Suppressor macrophage treated with lipopolysaccharide for 4 hours (primary cell): ENCODE measurements around the gene RNF227.

Experiments used
- DNase-seq: peaks from one replicate; pipeline ENCODE4 v3.0.0-alpha.2; 2020

The RNF227 gene

DNA sequence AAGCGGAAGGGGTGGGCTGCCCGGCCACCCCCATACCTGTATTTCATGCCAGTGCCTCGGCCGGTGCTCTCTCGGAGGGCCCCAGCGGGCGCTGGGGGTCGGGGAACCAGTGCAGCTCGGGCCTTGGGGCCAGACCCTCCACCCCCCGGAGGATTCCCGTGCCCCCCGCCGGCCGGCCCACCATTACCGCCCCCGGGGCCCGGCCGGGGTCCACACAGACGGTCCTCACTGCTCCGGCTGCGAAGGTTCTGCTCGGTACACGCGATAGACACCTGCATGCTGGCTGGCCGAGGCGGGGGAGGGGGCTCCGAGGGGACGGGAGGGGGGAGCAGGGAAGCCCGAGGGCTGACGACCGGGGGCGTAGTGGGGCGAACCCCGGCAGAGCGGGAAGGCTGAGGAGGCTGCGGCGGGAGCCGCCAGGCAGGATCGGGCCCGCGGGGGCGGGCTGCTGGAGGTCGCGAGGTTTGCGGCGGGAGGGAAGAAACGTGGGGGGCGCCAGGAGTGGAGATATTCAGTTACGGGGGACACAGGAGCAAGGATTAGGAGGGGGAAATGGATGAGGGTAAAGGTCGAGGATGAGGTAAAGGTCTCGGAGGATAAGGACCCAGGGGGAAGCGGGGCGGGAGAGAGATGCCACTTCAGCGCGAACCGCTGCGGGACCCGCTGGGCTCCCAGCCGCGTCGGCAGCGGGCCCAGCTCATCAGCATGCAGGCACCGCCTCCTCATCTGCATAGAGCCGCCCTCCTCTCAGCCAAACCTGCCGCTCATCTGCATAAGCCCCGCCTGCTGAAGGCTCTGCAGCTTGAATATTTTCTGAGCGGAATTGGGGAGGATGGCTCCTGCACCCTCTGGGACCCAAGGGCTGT is 13.3 kb upstream of the RNF227 start, which contains the start of gene KCNAB3:
Gene KCNAB3 (minus strand): TSS at position 699 of the 866 bp plus-strand sequence. CDS start 421 bp downstream, at position 278.
- DNase-seq: no peak

GRCh38 chr17:7927596-7927995 is 11.5 kb upstream of the RNF227 start:
- DNase-seq: no peak

- DNase-seq: peak; percentile 63
These were observed 6.9 kb upstream of the RNF227 start for GRCh38 chr17:7922845-7923628.

- DNase-seq: no peak
These were observed 6.3 kb upstream of the RNF227 start for GRCh38 chr17:7922269-7922844.

DNA sequence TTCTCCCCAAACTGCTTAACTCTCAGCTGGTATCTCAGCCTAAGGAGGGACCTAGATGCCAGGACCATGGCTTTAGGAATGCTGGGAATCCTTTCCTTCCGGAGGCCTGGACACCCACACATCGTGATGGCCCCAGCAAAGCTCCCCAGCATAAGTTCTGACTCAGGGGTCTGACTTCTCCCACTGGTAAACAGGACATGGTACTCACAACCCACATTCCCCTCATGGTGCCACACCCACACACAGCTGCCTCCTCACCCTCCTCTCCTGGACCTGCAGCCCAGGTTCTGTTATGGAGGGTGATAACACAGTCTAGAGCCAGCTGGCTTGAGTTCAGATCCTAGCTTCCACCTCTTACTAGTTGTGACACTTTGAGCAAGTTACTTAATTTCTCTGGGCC is 719 bp upstream of the RNF227 start:
- no peak for DNase-seq

DNA sequence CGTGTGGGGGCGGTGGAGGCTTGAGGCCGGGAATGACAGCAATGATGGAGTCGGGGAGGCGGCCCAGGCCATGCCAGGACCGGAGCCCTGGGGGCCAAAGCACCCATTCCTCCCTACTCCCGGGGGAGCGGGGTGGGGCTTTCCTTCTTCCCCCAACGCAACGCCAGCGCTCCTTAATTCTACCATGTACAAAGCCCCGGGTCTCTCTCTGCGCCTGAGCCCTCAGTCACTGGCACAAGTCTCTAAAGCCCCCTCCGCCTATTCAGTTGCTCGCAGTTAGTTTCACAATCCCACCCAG is 245 bp upstream of the RNF227 start:
- no peak for DNase-seq

- peak; percentile 48 for DNase-seq
These were observed 894 bp downstream of the RNF227 start for GRCh38 chr17:7915179-7915610.

GRCh38 chr17:7912927-7913524 is 3.1 kb downstream of the RNF227 start:
- peak; percentile 85 for DNase-seq

GRCh38 chr17:7911116-7911515 is 5.0 kb downstream of the RNF227 start:
- DNase-seq: peak; percentile 79

DNA sequence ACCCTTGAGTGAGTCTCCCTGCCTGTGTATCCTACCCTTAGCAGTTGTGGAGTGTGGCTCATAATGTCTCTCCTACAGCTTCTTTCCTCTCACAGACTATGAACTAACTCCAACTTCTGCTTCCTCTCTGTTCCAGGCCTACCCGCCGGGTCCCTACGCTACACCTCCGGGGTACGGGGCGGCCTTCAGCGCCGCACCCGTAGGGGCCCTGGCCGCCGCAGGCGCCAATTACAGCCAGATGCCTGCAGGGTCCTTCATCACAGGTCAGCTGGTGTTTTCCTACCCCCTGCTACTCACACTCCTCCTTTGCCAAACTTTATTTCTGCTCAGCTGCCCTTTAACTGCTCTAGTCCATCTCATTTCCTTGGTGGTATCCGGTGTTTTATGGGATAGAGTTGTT is 5.4 kb downstream of the RNF227 start:
- DNase-seq: peak; percentile 36

DNA sequence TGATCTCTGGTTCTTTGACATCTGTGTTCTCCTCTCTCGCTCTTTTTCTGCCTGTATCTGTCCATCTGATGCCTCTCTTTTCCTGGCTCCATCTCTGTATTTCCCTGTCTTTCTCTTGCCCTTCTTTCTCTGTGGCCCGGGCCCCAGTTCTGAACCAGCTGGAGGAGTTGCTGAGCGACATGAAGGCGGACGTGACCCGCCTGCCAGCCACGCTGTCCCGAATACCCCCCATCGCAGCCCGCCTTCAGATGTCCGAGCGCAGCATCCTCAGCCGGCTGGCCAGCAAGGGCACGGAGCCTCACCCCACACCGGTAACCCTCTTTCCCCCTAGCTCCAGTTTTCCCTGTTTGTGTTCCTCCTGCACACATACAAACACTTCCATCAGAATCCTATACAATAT is 5.8 kb downstream of the RNF227 start:
- DNase-seq: no peak

GRCh38 chr17:7909089-7909488 is 7.0 kb downstream of the RNF227 start:
- no peak for DNase-seq

- no peak for DNase-seq
These were observed 12.7 kb downstream of the RNF227 start for GRCh38 chr17:7903154-7904103.

- peak; percentile 88 for DNase-seq
These were observed 18.3 kb downstream of the RNF227 start for GRCh38 chr17:7897773-7898172.

DNA sequence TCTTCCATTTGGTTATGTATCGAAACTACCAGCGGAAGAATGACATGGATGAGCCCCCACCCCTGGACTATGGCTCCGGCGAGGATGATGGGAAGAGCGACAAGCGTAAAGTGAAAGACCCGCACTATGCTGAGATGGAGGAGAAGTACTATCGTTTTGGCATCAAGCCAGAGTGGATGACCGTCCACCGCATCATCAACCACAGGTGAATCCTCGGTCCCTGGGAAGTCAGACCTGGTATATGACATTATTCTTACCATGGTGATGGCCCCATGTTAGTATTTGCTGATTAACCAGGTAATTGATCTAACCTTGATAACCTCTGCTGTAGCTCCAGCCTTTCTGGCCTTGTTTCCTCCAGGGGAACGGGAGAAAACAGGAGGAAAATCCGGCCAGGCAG is 19.0 kb downstream of the RNF227 start:
- no peak for DNase-seq

DNA sequence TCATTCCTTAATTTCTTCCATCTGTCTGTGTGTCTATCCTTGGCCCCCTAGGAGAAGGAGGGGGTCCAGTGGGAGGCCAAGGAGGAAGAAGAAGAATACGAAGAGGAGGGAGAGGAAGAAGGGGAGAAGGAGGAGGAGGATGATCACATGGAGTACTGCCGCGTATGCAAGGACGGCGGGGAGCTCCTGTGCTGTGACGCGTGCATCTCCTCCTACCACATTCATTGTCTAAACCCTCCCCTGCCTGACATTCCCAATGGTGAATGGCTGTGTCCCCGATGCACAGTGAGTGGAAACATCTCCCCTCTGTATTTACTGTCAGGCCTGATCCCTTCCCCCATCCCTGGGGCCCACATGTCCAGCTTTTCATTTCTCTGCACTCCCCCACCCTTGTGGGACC is 21.2 kb downstream of the RNF227 start:
- no peak for DNase-seq

DNA sequence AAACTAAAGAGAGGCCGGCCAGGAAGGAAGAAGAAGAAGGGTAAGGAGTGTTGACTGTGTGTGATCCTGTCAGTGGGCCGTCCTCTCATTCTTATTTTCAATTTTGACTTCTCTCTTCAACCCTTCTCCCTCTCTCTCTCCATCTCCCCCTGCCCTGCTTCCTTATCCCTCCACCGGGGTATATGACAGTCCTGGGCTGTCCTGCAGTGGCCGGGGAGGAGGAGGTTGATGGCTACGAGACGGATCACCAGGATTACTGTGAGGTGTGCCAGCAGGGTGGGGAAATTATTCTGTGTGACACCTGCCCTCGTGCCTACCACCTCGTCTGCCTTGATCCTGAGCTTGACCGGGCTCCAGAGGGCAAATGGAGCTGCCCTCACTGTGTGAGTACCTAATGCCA is 21.9 kb downstream of the RNF227 start:
- DNase-seq: no peak

DNA sequence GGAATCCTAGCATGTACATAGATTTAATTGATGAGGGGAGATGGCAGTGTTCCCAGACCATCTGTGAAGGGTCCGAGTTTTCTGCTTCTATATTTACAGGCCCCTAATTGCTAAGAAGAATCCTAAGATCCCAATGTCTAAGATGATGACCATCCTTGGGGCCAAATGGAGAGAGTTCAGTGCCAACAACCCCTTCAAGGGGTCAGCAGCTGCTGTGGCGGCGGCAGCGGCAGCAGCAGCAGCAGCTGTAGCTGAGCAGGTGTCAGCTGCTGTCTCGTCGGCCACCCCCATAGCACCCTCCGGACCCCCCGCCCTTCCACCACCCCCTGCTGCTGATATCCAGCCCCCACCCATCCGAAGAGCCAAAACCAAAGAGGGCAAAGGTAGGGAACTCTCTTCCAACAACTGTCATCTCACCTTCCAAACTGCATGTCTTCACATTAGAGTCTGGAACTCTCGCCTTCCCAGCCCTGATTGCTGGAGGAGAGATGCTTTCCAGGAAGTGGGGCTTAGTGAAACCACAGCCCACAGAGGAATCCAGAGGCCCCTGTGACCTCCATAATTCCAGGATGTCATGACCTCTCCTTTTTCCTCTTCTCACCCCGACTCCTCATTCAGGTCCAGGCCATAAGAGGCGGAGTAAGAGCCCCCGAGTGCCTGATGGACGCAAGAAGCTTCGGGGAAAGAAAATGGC is 22.8 kb downstream of the RNF227 start:
- DNase-seq: no peak

DNA sequence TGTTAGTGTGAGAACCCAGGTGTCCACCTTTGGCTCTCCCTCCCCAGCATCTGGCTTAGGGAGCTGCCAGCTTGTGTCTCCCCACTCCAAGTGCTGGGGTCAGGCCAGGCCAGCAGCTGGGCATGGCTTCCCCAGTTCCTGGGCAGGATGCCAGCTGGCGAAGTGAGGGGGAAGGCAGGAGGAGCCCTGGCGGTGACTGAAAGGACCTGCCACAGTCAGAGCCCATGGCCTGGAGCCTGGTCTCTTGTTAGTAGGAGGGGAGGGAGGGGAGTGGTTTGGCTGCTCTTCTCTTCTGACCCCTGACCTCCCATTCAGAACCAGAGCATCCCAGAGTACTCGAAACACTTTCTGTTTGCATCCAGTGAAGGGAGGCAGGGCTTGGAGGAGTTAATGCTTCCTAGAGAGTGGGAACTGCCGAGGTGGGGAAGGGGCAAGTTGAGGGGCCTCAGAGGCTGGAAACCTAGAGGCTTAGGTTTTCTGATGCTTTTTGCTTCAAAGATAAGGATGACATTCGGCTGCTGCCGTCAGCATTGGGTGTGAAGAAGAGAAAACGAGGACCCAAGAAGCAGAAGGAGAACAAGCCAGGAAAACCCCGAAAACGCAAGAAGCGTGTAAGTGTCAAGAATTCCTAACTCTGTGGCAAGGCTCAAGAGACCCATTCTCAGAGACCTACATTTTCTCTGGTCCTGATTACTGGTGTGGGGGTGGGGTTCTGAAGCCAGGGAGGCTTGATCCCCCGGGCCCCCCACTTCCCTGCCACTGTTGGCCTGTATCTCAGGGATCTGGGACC is 26.7 kb downstream of the RNF227 start:
- peak; percentile 94 for DNase-seq

DNA sequence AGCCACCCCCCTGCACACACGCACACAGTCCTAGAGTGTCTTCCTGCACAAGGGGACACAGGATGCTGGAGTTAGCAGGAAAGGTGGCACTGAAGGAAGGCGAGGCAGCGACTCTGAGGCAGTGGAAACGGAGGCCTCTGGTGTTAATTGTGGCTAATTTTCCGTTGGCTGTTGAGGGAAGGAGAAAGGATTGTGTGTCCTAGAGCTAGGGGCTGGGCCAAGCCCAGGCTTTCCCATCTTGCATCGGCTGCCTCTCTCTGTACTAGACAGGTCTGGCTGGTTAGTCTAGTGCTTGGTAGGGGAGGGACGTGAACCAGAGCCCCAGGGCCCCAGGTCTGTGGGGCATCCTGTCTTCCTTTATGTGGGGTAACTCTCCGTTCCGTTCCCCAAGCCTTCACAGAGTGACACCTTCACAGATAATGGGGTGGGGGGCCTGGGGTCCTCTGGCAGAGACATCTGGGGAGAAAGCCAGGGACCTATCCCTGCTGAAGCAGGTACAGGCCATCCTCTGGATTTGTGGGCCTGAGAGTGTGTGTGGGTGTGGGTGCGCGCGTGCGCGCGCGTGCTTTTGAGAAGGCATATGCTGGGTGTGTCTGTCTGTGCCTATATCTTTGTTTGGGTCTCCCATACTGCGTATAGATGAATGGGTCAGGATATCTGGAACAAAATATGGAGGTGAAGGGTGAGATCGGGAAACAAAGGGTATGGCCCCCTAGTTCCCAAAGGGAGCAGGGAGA is 27.7 kb downstream of the RNF227 start, which contains the start of gene CHD3:
Gene CHD3 (plus strand): TSS at position 606 of the 737 bp plus-strand sequence. CDS start 212 bp downstream, outside the sequence.
- DNase-seq: no peak
